ENCODE results near the gene RSAD2. TPM values are rescaled to one million over a fixed set of nuclear protein-coding genes. Genes with fewer than 3 reads are reported as not detected.

RSAD2 gene
- total RNA-seq, 1 experiment from 2014 or later, result 0.18 TPM

DNA sequence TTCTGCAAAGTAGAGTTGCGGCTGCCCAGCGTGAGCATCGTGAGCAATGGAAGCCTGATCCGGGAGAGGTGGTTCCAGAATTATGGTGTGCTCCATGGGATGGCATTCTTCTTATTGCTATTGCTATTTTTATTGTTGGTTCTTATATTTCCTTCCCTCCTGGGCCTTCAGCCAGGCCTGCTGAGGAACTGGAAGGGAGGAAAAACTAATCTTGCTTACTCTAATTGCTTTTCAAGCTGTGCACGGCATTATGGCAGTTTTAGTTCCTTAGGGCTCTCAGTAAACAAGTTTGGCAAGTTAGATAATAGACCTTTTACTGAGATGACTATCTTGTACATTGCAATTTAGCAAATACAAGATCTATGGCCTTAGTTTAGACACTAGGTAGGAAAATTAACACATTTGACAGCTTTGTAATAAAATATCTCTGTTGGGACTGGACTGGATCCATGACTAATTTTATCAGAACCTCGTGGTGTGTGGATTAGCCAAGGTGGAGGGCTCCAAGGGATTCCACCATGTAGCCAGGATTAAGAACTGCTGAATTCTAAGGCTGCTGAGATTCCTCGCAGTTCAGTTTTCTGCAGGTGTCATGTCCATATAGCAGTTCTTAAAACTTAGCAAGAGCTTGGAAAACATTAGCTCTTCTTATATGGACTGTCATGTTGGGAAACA, 6.0 kb downstream of the RSAD2 start:
- Mint-ChIP-seq H3K9me3 (ENCODE audit: unreplicated experiment) (peaks cover 10% of the 10 kb centered on the region), H3K27me3 (ENCODE audit: insufficient read depth, unreplicated experiment) (peaks cover 2% of the 10 kb centered on the region), H3K4me3 (ENCODE audit: unreplicated experiment) (no peak overlapping the region), H3K36me3 (ENCODE audit: insufficient read depth, unreplicated experiment) (no peaks in the 10 kb centered on the region), H3K4me1 (ENCODE audit: low read depth, unreplicated experiment) (no peaks in the 10 kb centered on the region), H3K27ac (ENCODE audit: unreplicated experiment) (no peak overlapping the region)
- Histone ChIP-seq H3K9me3 (peaks cover 4% of the 10 kb centered on the region; the same call in 1 of the 2 replicates), H3K36me3 (ENCODE audit: control insufficient read depth, insufficient read depth, low read length) (no peaks in the 10 kb centered on the region), H3K4me1 (no peaks in the 10 kb centered on the region), H3K27me3 (replicated peaks; ENCODE audit: control insufficient read depth, insufficient read depth, low read length) (no peaks in the 10 kb centered on the region), H3K4me3 (ENCODE audit: low read depth, low read length) (no peak overlapping the region)
- no peak for DNase-seq
- intact Hi-C loops (cut with micrococcal nuclease; ENCODE audit: unreplicated experiment), result no loop called here
- CTCF ChIA-PET, result no interaction called here
- POLR2A ChIA-PET, result no interaction called here
- TF ChIP-seq, protein P1, sequence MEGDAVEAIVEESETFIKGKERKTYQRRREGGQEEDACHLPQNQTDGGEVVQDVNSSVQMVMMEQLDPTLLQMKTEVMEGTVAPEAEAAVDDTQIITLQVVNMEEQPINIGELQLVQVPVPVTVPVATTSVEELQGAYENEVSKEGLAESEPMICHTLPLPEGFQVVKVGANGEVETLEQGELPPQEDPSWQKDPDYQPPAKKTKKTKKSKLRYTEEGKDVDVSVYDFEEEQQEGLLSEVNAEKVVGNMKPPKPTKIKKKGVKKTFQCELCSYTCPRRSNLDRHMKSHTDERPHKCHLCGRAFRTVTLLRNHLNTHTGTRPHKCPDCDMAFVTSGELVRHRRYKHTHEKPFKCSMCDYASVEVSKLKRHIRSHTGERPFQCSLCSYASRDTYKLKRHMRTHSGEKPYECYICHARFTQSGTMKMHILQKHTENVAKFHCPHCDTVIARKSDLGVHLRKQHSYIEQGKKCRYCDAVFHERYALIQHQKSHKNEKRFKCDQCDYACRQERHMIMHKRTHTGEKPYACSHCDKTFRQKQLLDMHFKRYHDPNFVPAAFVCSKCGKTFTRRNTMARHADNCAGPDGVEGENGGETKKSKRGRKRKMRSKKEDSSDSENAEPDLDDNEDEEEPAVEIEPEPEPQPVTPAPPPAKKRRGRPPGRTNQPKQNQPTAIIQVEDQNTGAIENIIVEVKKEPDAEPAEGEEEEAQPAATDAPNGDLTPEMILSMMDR (IDR thresholded peaks at IDR 0.05; ENCODE audit: insufficient read depth in 1 of 2, low read depth in 1 of 2, low read length in 1 of 2, severe bottlenecking in 1 of 2, unreplicated experiment in 1 of 2), result no peak
- BruUV-seq (replicated peaks), result no TSS peak

DNA sequence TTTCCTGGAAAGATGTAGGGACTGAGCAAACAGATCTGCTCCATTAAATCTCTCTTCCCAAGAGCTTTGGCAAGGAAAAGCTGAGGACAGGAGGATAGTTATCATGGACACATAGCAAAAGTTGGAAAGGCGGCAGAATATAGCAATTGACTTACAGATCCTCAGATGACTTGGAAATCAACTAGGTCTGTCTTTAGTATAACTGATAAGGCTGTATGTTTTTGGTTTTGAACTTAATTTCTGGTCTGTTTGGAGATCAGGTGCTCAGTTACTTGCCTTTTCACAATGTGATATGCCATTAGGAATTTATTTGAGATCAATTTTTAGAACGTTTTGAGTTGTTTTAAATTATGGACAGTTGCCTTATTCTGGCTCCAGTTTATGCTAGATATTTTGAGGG, 8.0 kb downstream of the RSAD2 start:
- Histone ChIP-seq H3K4me1 (no peaks in the 10 kb centered on the region), H3K4me3 (ENCODE audit: low read depth, low read length) (no peak overlapping the region), H3K9me3 (no peaks in the 10 kb centered on the region), H3K27me3 (replicated peaks; ENCODE audit: control insufficient read depth, insufficient read depth, low read length) (no peaks in the 10 kb centered on the region), H3K36me3 (ENCODE audit: control insufficient read depth, insufficient read depth, low read length) (no peaks in the 10 kb centered on the region)
- H3K36me3 Mint-ChIP-seq (ENCODE audit: insufficient read depth, unreplicated experiment), result no peaks in the 10 kb centered on the region
- no TSS peak for BruUV-seq (replicated peaks)
- no peak overlapping the region for H3K27ac Mint-ChIP-seq (ENCODE audit: unreplicated experiment)
- DNase-seq, result no peak
- intact Hi-C loops (cut with micrococcal nuclease; ENCODE audit: unreplicated experiment), result no loop called here
- CTCF ChIA-PET, result no interaction called here
- no peak overlapping the region for H3K4me3 Mint-ChIP-seq (ENCODE audit: unreplicated experiment)
- POLR2A ChIA-PET, result no interaction called here
- H3K27me3 Mint-ChIP-seq (ENCODE audit: insufficient read depth, unreplicated experiment), result peaks cover 2% of the 10 kb centered on the region
- peaks cover 10% of the 10 kb centered on the region for H3K9me3 Mint-ChIP-seq (ENCODE audit: unreplicated experiment)
- TF ChIP-seq, protein P1 (IDR thresholded peaks at IDR 0.05; ENCODE audit: insufficient read depth in 1 of 2, low read depth in 1 of 2, low read length in 1 of 2, severe bottlenecking in 1 of 2, unreplicated experiment in 1 of 2), result no peak
- H3K4me1 Mint-ChIP-seq (ENCODE audit: low read depth, unreplicated experiment), result no peaks in the 10 kb centered on the region

DNA sequence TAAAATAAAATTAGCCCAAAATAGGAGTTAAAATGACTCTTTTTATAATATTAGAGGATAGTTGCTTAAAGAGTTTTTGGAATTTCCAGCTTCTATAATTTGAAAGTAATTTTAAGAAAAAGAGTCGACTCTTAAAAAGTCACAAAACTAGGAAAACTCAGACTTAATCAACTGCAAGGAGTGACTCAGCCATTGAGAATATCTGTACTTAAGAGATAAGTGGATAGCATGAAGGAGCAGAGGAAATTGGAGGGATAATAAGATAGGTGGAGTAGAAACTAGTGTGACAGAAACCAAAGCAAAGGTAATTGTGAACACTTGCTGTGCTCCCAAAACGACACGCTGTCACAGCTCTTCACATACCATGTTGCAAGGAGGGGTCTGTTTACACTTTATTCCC, 8.4 kb downstream of the RSAD2 start:
- Mint-ChIP-seq H3K36me3 (ENCODE audit: insufficient read depth, unreplicated experiment) (no peaks in the 10 kb centered on the region), H3K4me1 (ENCODE audit: low read depth, unreplicated experiment) (no peaks in the 10 kb centered on the region), H3K4me3 (ENCODE audit: unreplicated experiment) (no peak overlapping the region), H3K27me3 (ENCODE audit: insufficient read depth, unreplicated experiment) (peaks cover 2% of the 10 kb centered on the region), H3K27ac (ENCODE audit: unreplicated experiment) (no peak overlapping the region), H3K9me3 (ENCODE audit: unreplicated experiment) (peaks cover 10% of the 10 kb centered on the region)
- Histone ChIP-seq H3K4me3 (ENCODE audit: low read depth, low read length) (no peak overlapping the region), H3K9me3 (no peaks in the 10 kb centered on the region), H3K36me3 (ENCODE audit: control insufficient read depth, insufficient read depth, low read length) (no peaks in the 10 kb centered on the region), H3K4me1 (no peaks in the 10 kb centered on the region), H3K27me3 (replicated peaks; ENCODE audit: control insufficient read depth, insufficient read depth, low read length) (no peaks in the 10 kb centered on the region)
- intact Hi-C loops (cut with micrococcal nuclease; ENCODE audit: unreplicated experiment), result no loop called here
- no peak for DNase-seq
- TF ChIP-seq, protein P1 (IDR thresholded peaks at IDR 0.05; ENCODE audit: insufficient read depth in 1 of 2, low read depth in 1 of 2, low read length in 1 of 2, severe bottlenecking in 1 of 2, unreplicated experiment in 1 of 2), result no peak
- CTCF ChIA-PET, result no interaction called here
- POLR2A ChIA-PET, result no interaction called here
- BruUV-seq (replicated peaks), result no TSS peak

All from Caco-2 (cell line).